Endothelial cell of umbilical vein (primary cell): ENCODE measurements around the gene FMO1. TPM values are rescaled to one million over a fixed set of nuclear protein-coding genes. Genes with fewer than 3 reads are reported as not detected.

Experiments used
- BruUV-seq: library from RNA; stranded (reverse); fragments of 400-500 nt; replicated peaks from 2 replicates; lab custom pipeline; 2021; lab: Mats Ljungman, UMichigan
- CTCF ChIA-PET: fragments of 300-600, 350-600 bp; sonication (Branson Sonifier 250); formaldehyde crosslinking; loops from one replicate; lab custom pipeline; 2021; ENCODE audit warnings: antibody characterized with exemption, inconsistent platforms; lab: Charles Lee
- POLR2A ChIA-PET: fragments of 300-600, 350-600 bp; sonication (Branson Sonifier 250); formaldehyde crosslinking; loops from one replicate; lab custom pipeline; 2021; ENCODE audit warnings: antibody characterized with exemption, inconsistent platforms; lab: Charles Lee
- DNase-seq: peaks from one replicate; pipeline ENCODE4 v3.0.0-alpha.2; 2011; ENCODE audit warnings: low read depth, low spot score
- FAIRE-seq: peaks from 2 replicates; lab custom pipeline; 2011; peaks lifted over from hg19 to GRCh38; lab: Jason Lieb, UNC
- H2AFZ ChIP-seq: 2 replicates; pipeline ENCODE4 v1.6.0; 2012; ENCODE audit warnings: low read depth, low read length, control low read depth, inconsistent platforms
- H3K27ac ChIP-seq: 2 replicates; pipeline ENCODE4 v1.5.1; 2011; ENCODE audit warnings: low read depth, mild to moderate bottlenecking, control low read depth, low read length, moderate library complexity; ENCODE audit not compliant: insufficient read depth
- H3K27me3 ChIP-seq, 2 experiments: 2 replicates each; pipeline versions ENCODE4 v1.6.0 to v1.6.1; 2011; ENCODE audit warnings: low read length in 2 of 2, mixed read lengths in 1 of 2; ENCODE audit not compliant: control insufficient read depth in 2 of 2, insufficient read depth in 2 of 2
- H3K36me3 ChIP-seq, 2 experiments: 2 replicates in 1 of 2; 3 replicates in 1 of 2; pipeline ENCODE4 v1.5.1; 2011; ENCODE audit warnings: low read length in 2 of 2, mild to moderate bottlenecking in 1 of 2, moderate library complexity in 1 of 2; ENCODE audit not compliant: control insufficient read depth in 2 of 2, insufficient read depth in 2 of 2; ENCODE audit errors: extremely low read depth in 1 of 2
- H3K4me1 ChIP-seq: 3 replicates; pipeline ENCODE4 v1.5.1; 2011; ENCODE audit warnings: mild to moderate bottlenecking, low read length; ENCODE audit not compliant: control insufficient read depth, insufficient read depth; ENCODE audit errors: extremely low read depth
- H3K4me2 ChIP-seq: 2 replicates; pipeline ENCODE4 v1.6.1; 2011; ENCODE audit warnings: low read length, control low read depth, mixed read lengths; ENCODE audit not compliant: insufficient read depth
- H3K4me3 ChIP-seq, 3 experiments: fragments of 200-600 bp in 1 of 3; sonication (generic), shearing (Covaris generic) in 1 of 3; replicated peaks in 1 of 3; 2 replicates each; pipeline ENCODE4 v1.5.1; 2011 to 2016; ENCODE audit warnings: control low read depth in 3 of 3, low read length in 3 of 3, mild to moderate bottlenecking in 2 of 3, inconsistent platforms in 1 of 3, low read depth in 1 of 3, moderate library complexity in 1 of 3; ENCODE audit not compliant: insufficient read depth in 1 of 3
- H3K79me2 ChIP-seq: 2 replicates; pipeline ENCODE4 v1.6.0; 2012; ENCODE audit warnings: low read length, inconsistent platforms; ENCODE audit not compliant: control insufficient read depth, insufficient read depth
- H3K9ac ChIP-seq: replicated peaks from 2 replicates; pipeline ENCODE3; 2011; ENCODE audit warnings: low read length, control low read depth; ENCODE audit not compliant: insufficient read depth; ENCODE audit errors: extremely low read depth
- H3K9me1 ChIP-seq: replicated peaks from 3 replicates; pipeline ENCODE4 v1.6.0; 2011; ENCODE audit warnings: mild to moderate bottlenecking, low read length; ENCODE audit not compliant: control insufficient read depth, insufficient read depth; ENCODE audit errors: extremely low read depth
- H3K9me3 ChIP-seq: replicated peaks from 2 replicates; pipeline ENCODE4 v1.5.1; 2012; ENCODE audit warnings: low read length, inconsistent platforms; ENCODE audit not compliant: control insufficient read depth, insufficient read depth
- H4K20me1 ChIP-seq: replicated peaks from 2 replicates; pipeline ENCODE3; 2011; ENCODE audit warnings: mild to moderate bottlenecking, low read length; ENCODE audit not compliant: control insufficient read depth, insufficient read depth; ENCODE audit errors: extremely low read depth
- EZH2 ChIP-seq: IDR thresholded peaks from 2 replicates; pipeline ENCODE4 v1.6.1; 2012; ENCODE audit warnings: borderline replicate concordance, low read depth, mild to moderate bottlenecking, moderate library complexity, low read length, inconsistent platforms; ENCODE audit not compliant: severe bottlenecking
- GATA2 ChIP-seq: IDR thresholded peaks from 2 replicates; pipeline ENCODE4 v1.7.0; 2011; ENCODE audit warnings: low read depth, mild to moderate bottlenecking, moderate library complexity, mixed read lengths, low read length; ENCODE audit not compliant: insufficient read length, insufficient read depth
- JUN ChIP-seq: IDR thresholded peaks from 2 replicates; pipeline ENCODE4 v1.6.1; 2011; ENCODE audit warnings: borderline replicate concordance, low read depth; ENCODE audit not compliant: insufficient read length, insufficient read depth
- MYC ChIP-seq: IDR thresholded peaks from one replicate; pipeline ENCODE4 v1.6.1; 2011; ENCODE audit warnings: mild to moderate bottlenecking, low read depth, low read length
- POLR2A ChIP-seq: IDR thresholded peaks from 2 replicates; pipeline ENCODE4 v1.6.1; 2012; ENCODE audit warnings: low read depth, mild to moderate bottlenecking, control low read depth, low read length
- POLR2AphosphoS5 ChIP-seq: IDR thresholded peaks from 2 replicates; pipeline ENCODE4 v1.6.1; 2012; ENCODE audit warnings: low read depth, mild to moderate bottlenecking, control low read depth, low read length, moderate library complexity; ENCODE audit not compliant: insufficient read depth
- dilution Hi-C: fragments of 300-500 bp; cut with MboI; formaldehyde crosslinking; loops from one replicate; pipeline ENCODE4 v1.15.0; 2019; ENCODE audit warnings: low sequenced_read_pairs; ENCODE audit not compliant: extremely low pct_ligation_motif_present
- intact Hi-C: fragments of 100-400 bp; cut with micrococcal nuclease; formaldehyde crosslinking; loops from one replicate; pipeline ENCODE4 v1.10.0; 2022
- polyA plus RNA-seq, 4 experiments: library from polyadenylated mRNA; depleted of rRNA in 3 of 4; stranded (reverse) in 3 of 4; unstranded in 1 of 4; fragments of >200 nt; gene quantifications; 2 replicates each; pipeline versions ENCODE4 v1.2.1 to v1.2.3, GENCODE V29; 2011 to 2012; ENCODE audit warnings: missing spikeins in 1 of 4
- total RNA-seq: library from RNA; stranded (reverse); gene quantifications from 2 replicates; pipeline ENCODE4 v1.2.3, GENCODE V29; 2021
- TF ChIP-seq, protein P1 (sequence below), 2 donors: IDR thresholded peaks; 1 replicate in 1 of 2; 2 replicates in 1 of 2; pipeline ENCODE4 v1.5.1; 2011; ENCODE audit warnings: low read length in 2 of 2, mild to moderate bottlenecking in 2 of 2, moderate library complexity in 2 of 2, control low read depth in 1 of 2, inconsistent platforms in 1 of 2, low read depth in 1 of 2; ENCODE audit not compliant: insufficient read depth in 1 of 2; ENCODE audit errors: extremely low read depth in 1 of 2
- TF ChIP-seq, protein P2 (sequence below): IDR thresholded peaks from 2 replicates; pipeline ENCODE4 v1.6.1; 2011; ENCODE audit not compliant: insufficient read depth, insufficient read length

FMO1 gene
- total and polyA plus RNA-seq, 2 donors (not counting 3 experiments of a cell fraction or from before 2014, with no cell fraction given): not detected

- TF ChIP-seq POLR2AphosphoS5: no peak
- TF ChIP-seq, protein P1, sequence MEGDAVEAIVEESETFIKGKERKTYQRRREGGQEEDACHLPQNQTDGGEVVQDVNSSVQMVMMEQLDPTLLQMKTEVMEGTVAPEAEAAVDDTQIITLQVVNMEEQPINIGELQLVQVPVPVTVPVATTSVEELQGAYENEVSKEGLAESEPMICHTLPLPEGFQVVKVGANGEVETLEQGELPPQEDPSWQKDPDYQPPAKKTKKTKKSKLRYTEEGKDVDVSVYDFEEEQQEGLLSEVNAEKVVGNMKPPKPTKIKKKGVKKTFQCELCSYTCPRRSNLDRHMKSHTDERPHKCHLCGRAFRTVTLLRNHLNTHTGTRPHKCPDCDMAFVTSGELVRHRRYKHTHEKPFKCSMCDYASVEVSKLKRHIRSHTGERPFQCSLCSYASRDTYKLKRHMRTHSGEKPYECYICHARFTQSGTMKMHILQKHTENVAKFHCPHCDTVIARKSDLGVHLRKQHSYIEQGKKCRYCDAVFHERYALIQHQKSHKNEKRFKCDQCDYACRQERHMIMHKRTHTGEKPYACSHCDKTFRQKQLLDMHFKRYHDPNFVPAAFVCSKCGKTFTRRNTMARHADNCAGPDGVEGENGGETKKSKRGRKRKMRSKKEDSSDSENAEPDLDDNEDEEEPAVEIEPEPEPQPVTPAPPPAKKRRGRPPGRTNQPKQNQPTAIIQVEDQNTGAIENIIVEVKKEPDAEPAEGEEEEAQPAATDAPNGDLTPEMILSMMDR (IDR thresholded peaks at IDR 0.05; ENCODE audit: extremely low read depth in 1 of 2, insufficient read depth in 1 of 2, low read depth in 1 of 2, low read length in 2 of 2): no peak
- TF ChIP-seq JUN: no peak
- no peak for TF ChIP-seq GATA2
- no peak for TF ChIP-seq EZH2
- TF ChIP-seq POLR2A: no peak
- TF ChIP-seq, protein P2, sequence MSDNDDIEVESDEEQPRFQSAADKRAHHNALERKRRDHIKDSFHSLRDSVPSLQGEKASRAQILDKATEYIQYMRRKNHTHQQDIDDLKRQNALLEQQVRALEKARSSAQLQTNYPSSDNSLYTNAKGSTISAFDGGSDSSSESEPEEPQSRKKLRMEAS: no peak
- no peak for TF ChIP-seq MYC
- no peaks in the 10 kb centered on the region for H3K9me1 ChIP-seq
- H3K4me3 ChIP-seq: no peak overlapping the region
- no peaks in the 10 kb centered on the region for H4K20me1 ChIP-seq
- CTCF ChIA-PET: no interaction called here
- H3K9ac ChIP-seq: no peak overlapping the region
- FAIRE-seq (no peak), DNase-seq (no peak)
- no peaks in the 10 kb centered on the region for H3K36me3 ChIP-seq
- BruUV-seq: no TSS peak
- no peak overlapping the region for H3K27ac ChIP-seq
- no peaks in the 10 kb centered on the region for H3K9me3 ChIP-seq
- no peaks in the 10 kb centered on the region for H3K4me1 ChIP-seq
- intact Hi-C loops (loop anchor here (10.0 kb wide), 1 partner anchor 545 kb away; no protein-coding TSS in a partner anchor), dilution Hi-C loops (no loop called here)
- POLR2A ChIA-PET: no interaction called here
- H2AFZ ChIP-seq: no peak overlapping the region
- H3K27me3 ChIP-seq: no peaks in the 10 kb centered on the region
- H3K4me2 ChIP-seq: no peak overlapping the region
- H3K79me2 ChIP-seq: no peaks in the 10 kb centered on the region
Observed at GRCh38 chr1:171220081-171220420, 28.2 kb upstream of the FMO1 start.
